BLaER1 treated with 17β-estradiol and CSF1 and Interleukin-3, amounts not matched to agents 10 nM and 100 nM (cell line): ENCODE results near the gene SRRM2.

Source experiments
- H3K27ac ChIP-seq, 11 experiments: shearing (Covaris generic); formaldehyde crosslinking; 2 replicates each; pipeline ENCODE4 v1.8.1; 2022
- H3K27me3 ChIP-seq, 11 experiments: shearing (Covaris generic); formaldehyde crosslinking; 2 replicates each; pipeline ENCODE4 v1.8.1; 2022
- H3K36me3 ChIP-seq, 11 experiments: shearing (Covaris generic); formaldehyde crosslinking; 2 replicates each; pipeline ENCODE4 v1.8.1; 2022
- H3K4me1 ChIP-seq, 10 experiments: shearing (Covaris generic); formaldehyde crosslinking; 2 replicates each; pipeline ENCODE4 v1.8.1; 2022
- H3K4me2 ChIP-seq, 11 experiments: shearing (Covaris generic); formaldehyde crosslinking; 2 replicates each; pipeline ENCODE4 v1.8.1; 2022
- H3K4me3 ChIP-seq, 10 experiments: shearing (Covaris generic); formaldehyde crosslinking; 2 replicates each; pipeline ENCODE4 v1.8.1; 2022
- H3K9ac ChIP-seq, 11 experiments: shearing (Covaris generic); formaldehyde crosslinking; 2 replicates each; pipeline ENCODE4 v1.8.1; 2022
- H3K9me3 ChIP-seq, 11 experiments: shearing (Covaris generic); formaldehyde crosslinking; replicated peaks in 1 of 11; 2 replicates each; pipeline ENCODE4 v1.8.1; 2022
- H4K20me1 ChIP-seq, 11 experiments: shearing (Covaris generic); formaldehyde crosslinking; 2 replicates each; pipeline ENCODE4 v1.8.1; 2022
- Cebpa-rat ChIP-seq, 11 experiments: shearing (Covaris generic); IDR thresholded peaks; 2 replicates each; pipeline ENCODE4 v1.8.1; 2022

Gene SRRM2

DNA sequence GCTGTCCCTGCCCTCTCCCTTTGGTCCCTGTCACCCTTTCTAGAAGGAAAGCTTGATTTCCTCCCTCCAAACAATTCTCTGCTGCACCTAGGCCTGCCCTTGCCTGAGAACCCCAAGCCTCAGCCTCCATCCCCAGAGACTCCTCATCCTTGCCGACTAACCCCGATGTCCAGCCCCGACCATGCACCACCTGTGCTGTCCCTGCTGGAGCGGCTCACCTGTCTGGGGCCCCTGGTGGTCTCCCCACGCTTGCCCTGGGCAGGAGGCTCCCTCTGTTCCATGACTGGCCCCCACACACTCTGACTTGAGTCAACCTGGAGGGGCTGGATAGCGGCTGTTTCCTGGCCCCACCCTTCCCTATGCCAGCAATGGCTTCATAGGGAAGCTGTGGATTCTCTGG is 12.0 kb upstream of the SRRM2 start:
- Histone ChIP-seq H3K4me3 (no peak overlapping the region), H4K20me1 (no peaks in the 10 kb centered on the region), H3K4me2 (no peak overlapping the region), H3K27ac (no peak overlapping the region), H3K9ac (no peak overlapping the region), H3K4me1 (peaks cover 0 to 11% (median 7%) of the 10 kb centered on the region in 10 experiments; a peak in 9 of 20 replicates), H3K27me3 (no peaks in the 10 kb centered on the region), H3K9me3 (no peaks in the 10 kb centered on the region), H3K36me3 (no peaks in the 10 kb centered on the region)
- TF ChIP-seq Cebpa-rat (IDR thresholded peaks at IDR 0.05): no peak

DNA sequence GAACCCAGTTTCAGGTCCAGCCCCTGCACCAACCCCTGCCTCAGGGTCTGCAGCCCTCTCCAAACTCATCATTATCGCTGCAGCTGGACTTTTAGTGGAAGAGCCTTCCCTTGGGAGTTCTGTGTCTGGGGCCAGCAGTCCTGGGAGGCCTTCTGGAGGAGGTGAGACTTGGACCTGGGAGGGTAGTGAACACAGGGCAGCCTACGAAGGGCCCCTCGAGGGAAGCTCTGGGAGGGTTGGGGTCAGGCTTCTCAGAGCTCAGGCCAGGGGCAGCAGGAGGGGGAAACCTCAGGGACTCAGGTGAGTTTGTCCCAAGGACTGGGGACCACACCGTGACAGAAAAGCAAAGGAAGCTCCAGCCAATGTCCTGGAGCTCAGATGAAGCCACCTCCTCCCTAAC is 11.3 kb upstream of the SRRM2 start:
- H3K36me3 ChIP-seq: no peaks in the 10 kb centered on the region
- no peak for TF ChIP-seq Cebpa-rat (IDR thresholded peaks at IDR 0.05)
- no peak overlapping the region for H3K4me2 ChIP-seq
- no peaks in the 10 kb centered on the region for H4K20me1 ChIP-seq
- no peak overlapping the region for H3K4me3 ChIP-seq
- no peaks in the 10 kb centered on the region for H3K9me3 ChIP-seq
- no peak overlapping the region for H3K27ac ChIP-seq
- H3K27me3 ChIP-seq: no peaks in the 10 kb centered on the region
- H3K9ac ChIP-seq: no peak overlapping the region
- H3K4me1 ChIP-seq: peaks cover 0 to 11% (median 8%) of the 10 kb centered on the region in 10 experiments; a peak in 9 of 20 replicates

DNA sequence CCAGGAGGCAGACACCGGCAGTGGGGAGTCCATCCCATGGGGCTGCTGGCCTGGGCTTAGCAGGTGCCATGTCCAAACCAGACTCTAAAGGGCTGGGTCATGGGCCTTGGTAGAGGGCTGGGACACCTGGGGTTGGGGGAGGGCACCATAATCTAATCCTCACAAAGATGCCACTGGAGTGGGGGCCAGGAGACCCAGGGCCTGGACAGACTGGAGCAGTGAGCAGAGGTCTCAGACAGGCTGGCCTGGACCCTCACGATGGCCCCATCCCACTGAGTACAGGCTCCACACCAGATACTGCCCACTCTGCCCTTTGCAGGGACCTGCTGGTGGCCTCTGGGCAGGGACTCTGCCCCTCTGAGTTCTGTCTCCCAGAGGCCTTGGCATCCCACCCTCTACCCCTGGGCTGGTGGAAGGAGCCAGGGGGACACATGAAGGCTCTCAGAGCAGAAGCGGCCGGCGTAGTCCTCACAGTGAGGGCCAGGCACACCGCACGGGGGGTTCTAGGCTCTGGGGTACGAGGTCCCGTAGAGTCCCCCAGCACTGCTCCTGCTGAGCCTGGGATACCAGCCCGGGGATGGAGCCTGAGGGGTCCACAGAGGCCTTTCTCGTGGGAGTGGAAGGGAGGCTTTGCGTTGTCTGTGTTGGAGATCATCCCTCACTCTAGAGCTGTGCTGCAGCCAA is 10.0 kb upstream of the SRRM2 start:
- Histone ChIP-seq H3K9me3 (no peaks in the 10 kb centered on the region), H3K36me3 (no peaks in the 10 kb centered on the region), H3K27ac (no peak overlapping the region), H3K4me2 (no peak overlapping the region), H3K27me3 (no peaks in the 10 kb centered on the region), H4K20me1 (no peaks in the 10 kb centered on the region), H3K4me3 (no peak overlapping the region), H3K9ac (no peak overlapping the region; a peak in 1 of 22 replicates), H3K4me1 (peaks cover 0 to 13% (median 8%) of the 10 kb centered on the region in 10 experiments; a peak in 9 of 20 replicates)
- no peak for TF ChIP-seq Cebpa-rat (IDR thresholded peaks at IDR 0.05)

DNA sequence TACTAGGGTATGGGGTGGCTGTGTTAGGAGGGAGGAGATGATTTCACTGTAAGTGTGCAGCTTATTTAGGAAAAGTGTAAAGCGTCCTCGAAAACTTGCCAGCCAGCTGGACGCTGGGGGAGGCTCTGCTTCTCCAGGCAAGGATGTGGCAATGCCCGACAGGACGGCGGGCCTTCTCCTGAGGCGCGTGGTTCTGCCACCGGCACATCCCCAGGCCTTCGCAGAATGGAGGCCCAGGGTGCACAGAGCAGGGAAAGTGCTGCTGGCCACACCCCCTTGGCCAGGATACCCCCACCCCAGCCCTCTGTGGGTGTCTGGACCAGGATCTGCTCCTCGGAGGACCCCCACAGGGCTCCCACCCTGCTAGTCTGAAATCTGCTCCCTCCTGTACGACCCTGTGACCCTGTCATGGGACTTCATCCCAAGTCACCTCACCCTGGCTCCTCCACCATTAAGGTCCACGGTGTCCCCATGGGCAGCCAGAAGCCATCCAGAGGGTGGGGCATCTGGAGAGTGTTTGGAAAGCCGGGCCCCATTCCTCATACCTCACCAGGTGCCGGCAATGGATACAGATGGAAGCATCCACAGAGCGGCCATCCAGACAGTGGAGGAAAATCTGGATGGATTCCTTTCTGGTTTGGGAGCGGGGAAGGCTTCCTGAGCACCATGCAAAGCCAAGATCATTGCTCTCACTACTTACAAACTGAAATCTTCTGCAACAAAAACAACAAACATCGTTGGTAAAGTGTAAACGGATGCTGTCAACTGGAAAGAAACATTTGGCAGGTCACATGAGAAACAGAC is 9.2 kb upstream of the SRRM2 start:
- Histone ChIP-seq H3K9me3 (no peaks in the 10 kb centered on the region), H3K9ac (no peak overlapping the region; a peak in 1 of 22 replicates), H3K27ac (no peak overlapping the region), H3K27me3 (no peaks in the 10 kb centered on the region), H3K4me3 (no peak overlapping the region), H3K36me3 (no peaks in the 10 kb centered on the region), H4K20me1 (no peaks in the 10 kb centered on the region), H3K4me2 (no peak overlapping the region), H3K4me1 (peaks cover 0 to 13% (median 8%) of the 10 kb centered on the region in 10 experiments; a peak in 9 of 20 replicates)
- TF ChIP-seq Cebpa-rat (IDR thresholded peaks at IDR 0.05): no peak

DNA sequence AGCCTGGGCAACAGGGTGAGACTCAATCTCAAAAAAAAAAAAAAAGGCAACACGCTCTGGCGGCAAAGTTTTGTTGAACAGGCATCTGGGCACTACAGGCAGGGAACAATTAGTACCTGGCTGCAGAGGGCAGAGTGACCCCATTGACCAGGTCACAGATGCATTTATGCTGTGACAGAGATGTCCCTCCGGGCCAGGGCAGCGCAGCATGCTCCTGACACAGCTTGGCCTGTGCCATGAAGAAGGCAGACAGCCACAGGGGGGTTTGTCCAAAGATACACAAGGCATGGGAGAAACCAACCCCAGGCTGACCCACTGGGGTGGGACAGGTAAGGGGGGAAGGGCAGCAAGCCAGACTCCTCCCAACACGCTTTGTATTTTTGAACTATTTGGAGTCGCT is 7.7 kb upstream of the SRRM2 start:
- peaks cover 0 to 5% (median 0%) of the 10 kb centered on the region in 10 experiments; a peak in 4 of 20 replicates for H3K4me1 ChIP-seq
- H4K20me1 ChIP-seq: no peaks in the 10 kb centered on the region
- no peak overlapping the region for H3K4me2 ChIP-seq
- no peaks in the 10 kb centered on the region for H3K27me3 ChIP-seq
- H3K9me3 ChIP-seq: no peaks in the 10 kb centered on the region
- H3K36me3 ChIP-seq: peaks cover 0 to 7% (median 0%) of the 10 kb centered on the region in 11 experiments; a peak in 2 of 22 replicates
- H3K9ac ChIP-seq: no peak overlapping the region
- no peak for TF ChIP-seq Cebpa-rat (IDR thresholded peaks at IDR 0.05)
- H3K27ac ChIP-seq: no peak overlapping the region
- H3K4me3 ChIP-seq: no peak overlapping the region

DNA sequence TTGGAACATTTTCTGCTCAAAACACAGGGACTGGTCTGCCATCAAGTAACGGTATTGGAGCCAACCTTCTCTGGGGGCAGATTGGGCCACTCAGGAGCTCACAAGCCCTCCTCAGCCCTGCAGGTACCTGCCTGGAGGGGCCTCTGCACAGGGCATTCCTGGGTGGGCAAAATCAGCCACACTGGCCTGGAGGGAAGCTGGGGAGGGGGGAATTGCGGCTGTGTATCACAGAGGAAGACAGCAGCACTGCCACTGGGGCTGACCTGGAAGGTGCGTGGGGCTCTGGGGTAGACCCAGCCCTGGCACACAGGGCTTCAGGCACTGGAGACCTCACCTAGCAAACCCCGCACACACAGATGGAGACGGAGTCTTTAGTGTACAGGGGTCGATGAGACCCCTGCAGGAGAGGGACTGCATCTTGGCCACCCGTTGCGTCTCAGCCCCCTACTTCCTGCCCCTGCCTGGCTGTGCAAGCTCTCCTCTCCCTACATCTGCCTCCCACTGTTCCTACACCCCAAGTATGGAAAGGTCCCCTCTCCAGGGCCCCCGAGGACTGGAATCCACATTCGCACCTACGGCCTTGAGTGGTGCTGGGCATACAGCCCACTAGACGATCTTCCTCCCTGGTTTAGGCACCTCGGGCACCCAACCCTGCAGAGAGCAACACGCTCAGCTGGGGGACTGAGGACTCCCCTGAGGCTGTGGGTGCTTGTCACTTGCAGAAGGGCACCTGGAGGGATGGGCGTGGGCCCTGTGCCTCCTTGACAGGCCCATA is 7.1 kb upstream of the SRRM2 start:
- no peak overlapping the region for H3K4me2 ChIP-seq
- peaks cover 0 to 8% (median 0%) of the 10 kb centered on the region in 11 experiments; a peak in 2 of 22 replicates for H3K36me3 ChIP-seq
- H3K9me3 ChIP-seq: no peaks in the 10 kb centered on the region
- H3K4me1 ChIP-seq: peaks cover 0 to 5% (median 0%) of the 10 kb centered on the region in 10 experiments; a peak in 3 of 20 replicates
- no peak overlapping the region for H3K27ac ChIP-seq
- TF ChIP-seq Cebpa-rat (IDR thresholded peaks at IDR 0.05): no peak
- 0 out of 22 replicates have a peak overlapping the region, but pooled peaks of 1 of the 11 experiments have one; percentile 14 for H3K9ac ChIP-seq
- H3K27me3 ChIP-seq: no peaks in the 10 kb centered on the region
- H4K20me1 ChIP-seq: no peaks in the 10 kb centered on the region
- no peak overlapping the region for H3K4me3 ChIP-seq

DNA sequence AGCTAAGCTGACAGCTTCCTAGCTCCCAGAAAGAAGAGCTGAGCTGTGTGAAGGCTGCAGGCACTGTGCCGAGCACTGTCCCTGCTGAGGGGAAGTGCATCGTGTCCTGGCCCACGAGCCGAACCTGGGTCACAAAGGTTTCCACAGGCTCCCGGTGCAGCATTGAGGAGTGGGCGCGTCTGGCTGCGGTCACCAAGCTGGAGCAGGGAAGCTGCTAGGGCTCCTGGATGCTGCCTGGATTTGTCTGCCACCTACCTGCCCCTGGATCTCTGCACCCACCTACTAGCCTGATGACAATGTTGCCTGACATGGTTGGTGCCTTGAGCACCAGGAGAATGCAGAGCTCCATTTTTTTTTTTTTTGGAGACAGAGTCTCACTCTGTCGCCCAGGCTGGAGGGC is 6.5 kb upstream of the SRRM2 start:
- Histone ChIP-seq H3K27me3 (no peaks in the 10 kb centered on the region), H4K20me1 (no peaks in the 10 kb centered on the region), H3K9me3 (no peaks in the 10 kb centered on the region), H3K4me2 (no peak overlapping the region), H3K9ac (0 out of 22 replicates have a peak overlapping the region, but pooled peaks of 1 of the 11 experiments have one; percentile 14), H3K36me3 (peaks cover 0 to 8% (median 0%) of the 10 kb centered on the region in 11 experiments; a peak in 2 of 22 replicates), H3K4me3 (no peak overlapping the region), H3K27ac (no peak overlapping the region), H3K4me1 (peaks cover 4 to 9% (median 5%) of the 10 kb centered on the region in 10 experiments)
- no peak for TF ChIP-seq Cebpa-rat (IDR thresholded peaks at IDR 0.05)

DNA sequence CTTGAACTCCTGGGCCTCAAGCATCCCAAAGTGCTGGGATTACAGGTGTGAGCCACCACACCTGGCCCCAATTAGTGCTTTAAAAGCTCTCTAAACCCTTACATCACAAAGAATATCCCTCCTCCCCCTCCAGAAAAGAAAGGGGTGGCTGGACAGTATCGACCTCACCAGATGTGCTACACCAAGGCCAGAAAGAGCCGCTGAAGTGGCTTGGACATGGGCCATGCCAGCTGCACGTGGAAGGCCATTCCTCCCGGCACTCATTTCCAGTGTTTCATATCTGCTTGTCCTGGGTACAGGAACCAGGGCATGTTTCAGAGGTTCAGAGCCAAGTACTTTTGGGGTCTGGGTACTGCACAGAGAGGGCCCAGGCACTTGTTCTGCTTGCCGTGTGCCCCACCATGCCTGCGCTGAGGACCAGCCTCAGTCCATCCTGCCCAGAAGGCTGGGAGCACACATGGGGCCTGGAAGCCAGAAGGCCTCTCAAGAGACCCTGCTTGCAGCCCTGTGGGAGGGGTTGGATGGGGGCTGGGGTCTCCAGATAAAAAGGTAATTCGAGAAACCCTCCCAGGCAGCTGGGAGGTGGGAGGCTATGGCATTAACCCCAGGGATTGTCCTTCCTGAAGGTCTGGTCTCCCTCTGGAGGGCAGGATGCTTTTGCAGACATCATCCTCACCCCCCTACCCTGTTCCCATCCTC is 3.5 kb upstream of the SRRM2 start:
- no peak overlapping the region for H3K4me2 ChIP-seq
- peaks cover 0 to 9% (median 5%) of the 10 kb centered on the region in 11 experiments; a peak in 10 of 22 replicates for H3K36me3 ChIP-seq
- peaks cover 13 to 20% (median 16%) of the 10 kb centered on the region in 10 experiments for H3K4me1 ChIP-seq
- H3K27ac ChIP-seq: no peak overlapping the region
- no peak overlapping the region for H3K4me3 ChIP-seq
- TF ChIP-seq Cebpa-rat (IDR thresholded peaks at IDR 0.05): no peak
- H3K27me3 ChIP-seq: no peaks in the 10 kb centered on the region
- H3K9ac ChIP-seq: no peak overlapping the region
- H4K20me1 ChIP-seq: peaks cover 10 to 11% (median 10%) of the 10 kb centered on the region in 11 experiments
- no peaks in the 10 kb centered on the region for H3K9me3 ChIP-seq
